ENCODE measurements around the gene SSRP1. TPM values are rescaled to one million over a fixed set of nuclear protein-coding genes. Genes with fewer than 3 reads are reported as not detected.
A peak's percentile ranks its signal among the peaks of the same experiment; 100 is the strongest.

The SSRP1 gene
- total RNA-seq, 1 donor from 2014 or later = 96.6 TPM

- FAIRE-seq (no peak), DNase-seq (ENCODE audit: low read depth) (no peak)
- Histone ChIP-seq H3K36me3 (ENCODE audit: control insufficient read depth, insufficient read depth, low read length) (no peaks in the 10 kb centered on the region), H3K27me3 (ENCODE audit: control insufficient read depth, insufficient read depth, low read length) (no peaks in the 10 kb centered on the region), H3K4me3 (ENCODE audit: low read depth, low read length) (no peak overlapping the region)
- TF ChIP-seq, protein P1, sequence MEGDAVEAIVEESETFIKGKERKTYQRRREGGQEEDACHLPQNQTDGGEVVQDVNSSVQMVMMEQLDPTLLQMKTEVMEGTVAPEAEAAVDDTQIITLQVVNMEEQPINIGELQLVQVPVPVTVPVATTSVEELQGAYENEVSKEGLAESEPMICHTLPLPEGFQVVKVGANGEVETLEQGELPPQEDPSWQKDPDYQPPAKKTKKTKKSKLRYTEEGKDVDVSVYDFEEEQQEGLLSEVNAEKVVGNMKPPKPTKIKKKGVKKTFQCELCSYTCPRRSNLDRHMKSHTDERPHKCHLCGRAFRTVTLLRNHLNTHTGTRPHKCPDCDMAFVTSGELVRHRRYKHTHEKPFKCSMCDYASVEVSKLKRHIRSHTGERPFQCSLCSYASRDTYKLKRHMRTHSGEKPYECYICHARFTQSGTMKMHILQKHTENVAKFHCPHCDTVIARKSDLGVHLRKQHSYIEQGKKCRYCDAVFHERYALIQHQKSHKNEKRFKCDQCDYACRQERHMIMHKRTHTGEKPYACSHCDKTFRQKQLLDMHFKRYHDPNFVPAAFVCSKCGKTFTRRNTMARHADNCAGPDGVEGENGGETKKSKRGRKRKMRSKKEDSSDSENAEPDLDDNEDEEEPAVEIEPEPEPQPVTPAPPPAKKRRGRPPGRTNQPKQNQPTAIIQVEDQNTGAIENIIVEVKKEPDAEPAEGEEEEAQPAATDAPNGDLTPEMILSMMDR (IDR thresholded peaks at IDR 0.05; ENCODE audit: insufficient read depth, low read length, severe bottlenecking) = no peak
These were observed 17.8 kb upstream of the SSRP1 start for GRCh38 chr11:57353446-57353845.

- DNase-seq (ENCODE audit: low read depth) = no peak
- TF ChIP-seq, protein P1 (IDR thresholded peaks at IDR 0.05; ENCODE audit: insufficient read depth, low read length, severe bottlenecking) = no peak
- Histone ChIP-seq H3K27me3 (ENCODE audit: control insufficient read depth, insufficient read depth, low read length) (no peaks in the 10 kb centered on the region), H3K4me3 (ENCODE audit: low read depth, low read length) (no peak overlapping the region), H3K36me3 (ENCODE audit: control insufficient read depth, insufficient read depth, low read length) (no peaks in the 10 kb centered on the region)
- FAIRE-seq = no peak
These were observed 17.3 kb upstream of the SSRP1 start for GRCh38 chr11:57353036-57353435.

GRCh38 chr11:57349491-57350274 lies 14.0 kb upstream of the SSRP1 start:
- H3K36me3 ChIP-seq (ENCODE audit: control insufficient read depth, insufficient read depth, low read length) = no peaks in the 10 kb centered on the region
- DNase-seq (ENCODE audit: low read depth) (no peak), FAIRE-seq (no peak)
- H3K4me3 ChIP-seq (ENCODE audit: low read depth, low read length) = no peak overlapping the region
- TF ChIP-seq, protein P1 (IDR thresholded peaks at IDR 0.05; ENCODE audit: insufficient read depth, low read length, severe bottlenecking) = peak; percentile 94
- H3K27me3 ChIP-seq (ENCODE audit: control insufficient read depth, insufficient read depth, low read length) = no peaks in the 10 kb centered on the region

DNA sequence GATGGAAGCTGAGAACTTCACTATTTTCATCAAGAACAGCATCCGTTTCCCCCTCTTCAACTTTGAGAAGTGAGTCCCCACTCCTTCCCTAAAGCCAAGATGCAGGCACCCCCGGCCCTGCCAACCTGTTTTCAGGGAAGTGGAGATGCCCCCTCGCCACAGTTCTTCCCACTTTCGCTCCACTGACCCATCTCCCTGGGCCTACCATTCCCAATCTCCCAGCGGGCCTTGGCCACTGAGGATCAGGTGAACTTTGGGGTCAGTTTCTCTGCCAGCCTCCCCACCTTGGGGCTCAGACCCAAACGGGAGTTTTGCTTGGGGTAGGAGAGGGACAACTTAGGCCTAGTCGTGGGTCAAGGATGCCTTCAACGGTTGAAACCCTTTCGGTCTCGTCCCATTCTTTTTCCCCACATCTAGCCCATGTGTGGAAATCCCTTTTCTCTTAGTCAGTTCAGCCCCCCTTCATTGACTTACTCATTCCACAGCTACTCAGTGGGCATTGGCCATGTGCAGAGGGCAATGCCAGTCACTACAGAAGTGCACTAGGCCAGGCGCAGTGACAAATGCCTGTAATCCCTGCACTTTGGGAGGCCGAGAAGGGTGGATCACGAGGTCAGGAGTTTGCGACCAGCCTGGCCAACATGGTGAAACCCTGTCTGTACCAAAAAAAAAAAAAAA lies 13.1 kb upstream of the SSRP1 start:
- H3K36me3 ChIP-seq (ENCODE audit: control insufficient read depth, insufficient read depth, low read length) = no peaks in the 10 kb centered on the region
- DNase-seq (ENCODE audit: low read depth) (no peak), FAIRE-seq (no peak)
- TF ChIP-seq, protein P1 (IDR thresholded peaks at IDR 0.05; ENCODE audit: insufficient read depth, low read length, severe bottlenecking) = no peak
- H3K4me3 ChIP-seq (ENCODE audit: low read depth, low read length) = no peak overlapping the region
- H3K27me3 ChIP-seq (ENCODE audit: control insufficient read depth, insufficient read depth, low read length) = no peaks in the 10 kb centered on the region

- no peak for DNase-seq (ENCODE audit: low read depth)
- H3K27me3 ChIP-seq (ENCODE audit: control insufficient read depth, insufficient read depth, low read length) = no peaks in the 10 kb centered on the region
These were observed 12.4 kb upstream of the SSRP1 start for GRCh38 chr11:57348052-57348451.

More at GRCh38 chr11:57348052-57348451, 12.4 kb upstream of the SSRP1 start:
- FAIRE-seq = no peak
- Histone ChIP-seq H3K36me3 (ENCODE audit: control insufficient read depth, insufficient read depth, low read length) (no peaks in the 10 kb centered on the region), H3K4me3 (ENCODE audit: low read depth, low read length) (no peak overlapping the region)
- TF ChIP-seq, protein P1 (IDR thresholded peaks at IDR 0.05; ENCODE audit: insufficient read depth, low read length, severe bottlenecking) = no peak
